ENCODE measurements around the gene PDE7B. TPM values are rescaled to one million over a fixed set of nuclear protein-coding genes. Genes with fewer than 3 reads are reported as not detected.

Gene PDE7B
- total and polyA plus RNA-seq, 4 donors: 0.75 to 5.2 (median 1.3) TPM

DNA sequence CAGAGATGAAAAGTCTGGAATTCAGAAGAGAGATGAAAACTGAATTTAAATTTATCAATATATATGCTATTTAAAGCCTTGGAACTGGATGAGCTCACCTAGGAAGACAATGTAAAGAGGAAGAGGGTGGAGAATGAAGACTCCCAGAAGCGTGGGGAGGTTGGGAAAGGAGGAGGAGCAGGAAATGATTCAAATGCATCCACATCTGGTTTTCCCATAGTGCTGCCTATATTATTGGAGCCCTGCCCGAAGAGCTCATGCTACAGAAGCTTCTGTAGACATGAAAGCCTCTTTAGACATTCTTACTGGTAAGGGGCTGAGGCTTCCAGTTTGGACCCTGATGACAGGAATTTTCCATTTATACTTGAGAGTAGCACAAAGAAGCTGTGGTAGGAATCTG, 19.2 kb downstream of the PDE7B start:
- WGBS: 89% methylated on average over 2 of the region's 2 CpGs
- H3K9me3 ChIP-seq (ENCODE audit: control insufficient read depth in 4 of 4, low read length in 3 of 4): no peaks in the 10 kb centered on the region
- H3K27ac ChIP-seq (ENCODE audit: low read depth in 1 of 2, low read length in 2 of 2): no peak overlapping the region
- H3K27me3 ChIP-seq (ENCODE audit: control insufficient read depth in 4 of 4, insufficient read depth in 4 of 4, low read length in 3 of 4): no peaks in the 10 kb centered on the region
- no peak for TF ChIP-seq GABPA (IDR thresholded peaks at IDR 0.05 in 1 of 2, conservative IDR thresholded peaks at IDR 0.05 in 1 of 2)
- no peak for TF ChIP-seq HNF4G (IDR thresholded peaks at IDR 0.05)
- no peak for TF ChIP-seq EGR1 (IDR thresholded peaks at IDR 0.05; ENCODE audit: low read depth in 2 of 2)
- no peak for TF ChIP-seq RAD21 (IDR thresholded peaks at IDR 0.05)
- TF ChIP-seq JUND (IDR thresholded peaks at IDR 0.05): no peak
- TF ChIP-seq, protein P1, sequence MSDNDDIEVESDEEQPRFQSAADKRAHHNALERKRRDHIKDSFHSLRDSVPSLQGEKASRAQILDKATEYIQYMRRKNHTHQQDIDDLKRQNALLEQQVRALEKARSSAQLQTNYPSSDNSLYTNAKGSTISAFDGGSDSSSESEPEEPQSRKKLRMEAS (IDR thresholded peaks at IDR 0.05): no peak
- no peak for TF ChIP-seq HNF4A (conservative IDR thresholded peaks at IDR 0.05)
- TF ChIP-seq, protein P2, sequence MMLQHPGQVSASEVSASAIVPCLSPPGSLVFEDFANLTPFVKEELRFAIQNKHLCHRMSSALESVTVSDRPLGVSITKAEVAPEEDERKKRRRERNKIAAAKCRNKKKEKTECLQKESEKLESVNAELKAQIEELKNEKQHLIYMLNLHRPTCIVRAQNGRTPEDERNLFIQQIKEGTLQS (IDR thresholded peaks at IDR 0.05): no peak
- TF ChIP-seq NR2F2 (IDR thresholded peaks at IDR 0.05): no peak
- TF ChIP-seq, protein P3, sequence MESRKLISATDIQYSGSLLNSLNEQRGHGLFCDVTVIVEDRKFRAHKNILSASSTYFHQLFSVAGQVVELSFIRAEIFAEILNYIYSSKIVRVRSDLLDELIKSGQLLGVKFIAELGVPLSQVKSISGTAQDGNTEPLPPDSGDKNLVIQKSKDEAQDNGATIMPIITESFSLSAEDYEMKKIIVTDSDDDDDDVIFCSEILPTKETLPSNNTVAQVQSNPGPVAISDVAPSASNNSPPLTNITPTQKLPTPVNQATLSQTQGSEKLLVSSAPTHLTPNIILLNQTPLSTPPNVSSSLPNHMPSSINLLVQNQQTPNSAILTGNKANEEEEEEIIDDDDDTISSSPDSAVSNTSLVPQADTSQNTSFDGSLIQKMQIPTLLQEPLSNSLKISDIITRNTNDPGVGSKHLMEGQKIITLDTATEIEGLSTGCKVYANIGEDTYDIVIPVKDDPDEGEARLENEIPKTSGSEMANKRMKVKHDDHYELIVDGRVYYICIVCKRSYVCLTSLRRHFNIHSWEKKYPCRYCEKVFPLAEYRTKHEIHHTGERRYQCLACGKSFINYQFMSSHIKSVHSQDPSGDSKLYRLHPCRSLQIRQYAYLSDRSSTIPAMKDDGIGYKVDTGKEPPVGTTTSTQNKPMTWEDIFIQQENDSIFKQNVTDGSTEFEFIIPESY (IDR thresholded peaks at IDR 0.05): no peak
- TF ChIP-seq YY1 (IDR thresholded peaks at IDR 0.05): no peak
- TF ChIP-seq TAF1 (conservative IDR thresholded peaks at IDR 0.05): no peak
- TF ChIP-seq, protein P4, sequence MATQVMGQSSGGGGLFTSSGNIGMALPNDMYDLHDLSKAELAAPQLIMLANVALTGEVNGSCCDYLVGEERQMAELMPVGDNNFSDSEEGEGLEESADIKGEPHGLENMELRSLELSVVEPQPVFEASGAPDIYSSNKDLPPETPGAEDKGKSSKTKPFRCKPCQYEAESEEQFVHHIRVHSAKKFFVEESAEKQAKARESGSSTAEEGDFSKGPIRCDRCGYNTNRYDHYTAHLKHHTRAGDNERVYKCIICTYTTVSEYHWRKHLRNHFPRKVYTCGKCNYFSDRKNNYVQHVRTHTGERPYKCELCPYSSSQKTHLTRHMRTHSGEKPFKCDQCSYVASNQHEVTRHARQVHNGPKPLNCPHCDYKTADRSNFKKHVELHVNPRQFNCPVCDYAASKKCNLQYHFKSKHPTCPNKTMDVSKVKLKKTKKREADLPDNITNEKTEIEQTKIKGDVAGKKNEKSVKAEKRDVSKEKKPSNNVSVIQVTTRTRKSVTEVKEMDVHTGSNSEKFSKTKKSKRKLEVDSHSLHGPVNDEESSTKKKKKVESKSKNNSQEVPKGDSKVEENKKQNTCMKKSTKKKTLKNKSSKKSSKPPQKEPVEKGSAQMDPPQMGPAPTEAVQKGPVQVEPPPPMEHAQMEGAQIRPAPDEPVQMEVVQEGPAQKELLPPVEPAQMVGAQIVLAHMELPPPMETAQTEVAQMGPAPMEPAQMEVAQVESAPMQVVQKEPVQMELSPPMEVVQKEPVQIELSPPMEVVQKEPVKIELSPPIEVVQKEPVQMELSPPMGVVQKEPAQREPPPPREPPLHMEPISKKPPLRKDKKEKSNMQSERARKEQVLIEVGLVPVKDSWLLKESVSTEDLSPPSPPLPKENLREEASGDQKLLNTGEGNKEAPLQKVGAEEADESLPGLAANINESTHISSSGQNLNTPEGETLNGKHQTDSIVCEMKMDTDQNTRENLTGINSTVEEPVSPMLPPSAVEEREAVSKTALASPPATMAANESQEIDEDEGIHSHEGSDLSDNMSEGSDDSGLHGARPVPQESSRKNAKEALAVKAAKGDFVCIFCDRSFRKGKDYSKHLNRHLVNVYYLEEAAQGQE (IDR thresholded peaks at IDR 0.05): no peak
- TF ChIP-seq, protein P5, sequence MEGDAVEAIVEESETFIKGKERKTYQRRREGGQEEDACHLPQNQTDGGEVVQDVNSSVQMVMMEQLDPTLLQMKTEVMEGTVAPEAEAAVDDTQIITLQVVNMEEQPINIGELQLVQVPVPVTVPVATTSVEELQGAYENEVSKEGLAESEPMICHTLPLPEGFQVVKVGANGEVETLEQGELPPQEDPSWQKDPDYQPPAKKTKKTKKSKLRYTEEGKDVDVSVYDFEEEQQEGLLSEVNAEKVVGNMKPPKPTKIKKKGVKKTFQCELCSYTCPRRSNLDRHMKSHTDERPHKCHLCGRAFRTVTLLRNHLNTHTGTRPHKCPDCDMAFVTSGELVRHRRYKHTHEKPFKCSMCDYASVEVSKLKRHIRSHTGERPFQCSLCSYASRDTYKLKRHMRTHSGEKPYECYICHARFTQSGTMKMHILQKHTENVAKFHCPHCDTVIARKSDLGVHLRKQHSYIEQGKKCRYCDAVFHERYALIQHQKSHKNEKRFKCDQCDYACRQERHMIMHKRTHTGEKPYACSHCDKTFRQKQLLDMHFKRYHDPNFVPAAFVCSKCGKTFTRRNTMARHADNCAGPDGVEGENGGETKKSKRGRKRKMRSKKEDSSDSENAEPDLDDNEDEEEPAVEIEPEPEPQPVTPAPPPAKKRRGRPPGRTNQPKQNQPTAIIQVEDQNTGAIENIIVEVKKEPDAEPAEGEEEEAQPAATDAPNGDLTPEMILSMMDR (IDR thresholded peaks at IDR 0.05; ENCODE audit: low read depth, low read length, missing input control): no peak
- TF ChIP-seq SP1 (IDR thresholded peaks at IDR 0.05): no peak
- no peak for TF ChIP-seq FOXA2 (IDR thresholded peaks at IDR 0.05)
- TF ChIP-seq FOXA1 (IDR thresholded peaks at IDR 0.05): no peak
- no peak for TF ChIP-seq RXRA (IDR thresholded peaks at IDR 0.05)
- H3K4me1 ChIP-seq (ENCODE audit: control insufficient read depth in 4 of 4, insufficient read depth in 4 of 4, low read length in 3 of 4): peaks cover 0 to 3% (median 0%) of the 10 kb centered on the region in 4 donors
- no peak overlapping the region for H3K9ac ChIP-seq (ENCODE audit: low read depth in 1 of 2, low read length in 2 of 2)
- H3K4me3 ChIP-seq (ENCODE audit: low read depth in 1 of 3, low read length in 3 of 3): no peak overlapping the region
- no peak for DNase-seq (ENCODE audit: low spot score)
- no peaks in the 10 kb centered on the region for H3K36me3 ChIP-seq (ENCODE audit: control insufficient read depth in 4 of 4, insufficient read depth in 3 of 4, low read depth in 1 of 4, low read length in 3 of 4)
